T-helper 22 cell (primary cell): ENCODE results near the gene ZSCAN29.
"Not testable (repeated sequence)": the region's sequence is repeated elsewhere in the genome, so short reads cannot be mapped to it uniquely, and the experiment has no call there.

Experiments used
- DNase-seq: peaks from one replicate; pipeline ENCODE4 v3.0.0-alpha.2; 2020; ENCODE audit warnings: low read depth

Gene ZSCAN29

GRCh38 chr15:43370975-43371974, at the start of gene ZSCAN29, which contains the start of gene TUBGCP4:
Gene ZSCAN29 (minus strand): TSS chr15:43371043. CDS start chr15:43369913, 1,130 bp downstream.
Gene TUBGCP4 (plus strand): TSS chr15:43371101. CDS start chr15:43371355, 254 bp downstream.
- peak; percentile 44 for DNase-seq

- DNase-seq = no peak
Observed at GRCh38 chr15:43420435-43420834, 49.6 kb upstream of the ZSCAN29 start.

GRCh38 chr15:43414196-43414595, 43.4 kb upstream of the ZSCAN29 start:
- no peak for DNase-seq

GRCh38 chr15:43412096-43412495, 41.3 kb upstream of the ZSCAN29 start:
- no peak for DNase-seq

GRCh38 chr15:43410572-43411214, 39.9 kb upstream of the ZSCAN29 start:
- no peak for DNase-seq

GRCh38 chr15:43408789-43409188, 37.9 kb upstream of the ZSCAN29 start:
- no peak for DNase-seq

GRCh38 chr15:43406808-43407207, 36.0 kb upstream of the ZSCAN29 start:
- DNase-seq = no peak

GRCh38 chr15:43406189-43406588, 35.3 kb upstream of the ZSCAN29 start:
- DNase-seq = no peak

GRCh38 chr15:43404130-43404529, 33.3 kb upstream of the ZSCAN29 start:
- DNase-seq = no peak

- no peak for DNase-seq
Observed at GRCh38 chr15:43403616-43404015, 32.8 kb upstream of the ZSCAN29 start.

- no peak for DNase-seq
Observed at GRCh38 chr15:43402255-43402654, 31.4 kb upstream of the ZSCAN29 start.

- not testable (repeated sequence) for DNase-seq
Observed at GRCh38 chr15:43393592-43393991, 22.7 kb upstream of the ZSCAN29 start.

- no peak for DNase-seq
Observed at GRCh38 chr15:43390723-43391122, 19.9 kb upstream of the ZSCAN29 start.

- DNase-seq = no peak
Observed at GRCh38 chr15:43383070-43383469, 12.2 kb upstream of the ZSCAN29 start.

GRCh38 chr15:43382310-43382709, 11.5 kb upstream of the ZSCAN29 start:
- DNase-seq = no peak

- DNase-seq = no peak
Observed at GRCh38 chr15:43378601-43379000, 7.8 kb upstream of the ZSCAN29 start.

- no peak for DNase-seq
Observed at GRCh38 chr15:43376017-43376705, 5.3 kb upstream of the ZSCAN29 start.

GRCh38 chr15:43370310-43370974, 401 bp downstream of the ZSCAN29 start:
- DNase-seq = no peak

GRCh38 chr15:43361313-43361903, 9.4 kb downstream of the ZSCAN29 start:
- DNase-seq = no peak

GRCh38 chr15:43360821-43361220, 10.0 kb downstream of the ZSCAN29 start:
- no peak for DNase-seq

GRCh38 chr15:43352693-43353382, 18.0 kb downstream of the ZSCAN29 start:
- DNase-seq = no peak
